ENCODE data around the gene COL8A2.

COL8A2 gene

DNA sequence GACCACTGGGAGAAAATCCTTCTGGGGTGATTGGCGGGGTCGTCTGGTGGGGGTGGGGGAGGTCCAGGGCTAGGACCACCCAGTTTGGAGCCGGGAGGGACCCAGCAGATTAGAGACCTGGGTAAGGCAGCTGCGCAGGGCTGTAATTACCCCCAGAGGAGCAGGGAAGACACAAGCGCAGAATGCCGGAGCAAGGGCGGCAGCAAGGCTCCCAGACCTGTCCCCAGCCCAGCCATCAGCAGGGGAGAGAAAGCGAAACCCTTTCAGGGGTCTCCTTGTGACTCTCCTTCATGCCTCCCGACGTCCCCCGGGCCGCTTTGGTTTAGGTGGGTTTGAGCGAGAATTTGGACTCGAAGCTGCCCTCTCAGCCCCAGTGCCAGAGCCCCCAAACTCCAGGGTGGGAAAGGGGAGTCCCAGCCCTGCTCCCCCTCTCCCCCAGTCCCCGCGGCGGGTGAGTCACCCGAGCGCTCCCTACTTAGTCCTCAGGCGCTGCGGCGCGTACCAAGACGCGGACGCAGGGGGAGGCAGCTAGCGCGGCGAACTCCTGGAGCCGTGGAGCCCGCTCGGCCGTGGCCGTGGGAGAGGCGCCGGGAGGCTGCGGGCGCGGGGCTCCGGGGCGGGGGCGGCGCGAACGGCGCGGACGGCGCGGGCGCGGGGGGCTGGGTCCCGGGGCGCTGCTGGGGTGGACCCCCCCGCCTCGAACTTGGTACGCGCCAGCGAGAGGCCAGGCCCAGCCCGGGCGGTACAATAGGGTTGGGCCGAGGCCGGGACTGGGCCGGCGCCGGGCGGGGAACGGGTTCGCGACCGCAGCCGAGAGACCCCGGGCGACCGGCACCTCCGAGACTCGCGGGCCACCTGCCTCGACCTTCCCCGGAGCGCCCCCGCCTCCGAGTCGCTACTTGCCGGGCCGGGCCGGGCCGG lies 30.6 kb upstream of the COL8A2 start, which contains the start of gene MAP7D1:
TSS of gene MAP7D1 (plus strand) at position 753 of the 921 bp plus-strand sequence. CDS start 258 bp downstream, outside the sequence.
- H3K27me3 ChIP-seq (ENCODE audit: insufficient read depth, low read depth, severe bottlenecking), result no peaks in the 10 kb centered on the region
- peak within 1 kb of the TSS; percentile 88 for H3K4me3 ChIP-seq (ENCODE audit: low read depth, low read length)
- peaks cover 32% of the 10 kb centered on the region for H3K36me3 ChIP-seq
- TF ChIP-seq, protein P1, sequence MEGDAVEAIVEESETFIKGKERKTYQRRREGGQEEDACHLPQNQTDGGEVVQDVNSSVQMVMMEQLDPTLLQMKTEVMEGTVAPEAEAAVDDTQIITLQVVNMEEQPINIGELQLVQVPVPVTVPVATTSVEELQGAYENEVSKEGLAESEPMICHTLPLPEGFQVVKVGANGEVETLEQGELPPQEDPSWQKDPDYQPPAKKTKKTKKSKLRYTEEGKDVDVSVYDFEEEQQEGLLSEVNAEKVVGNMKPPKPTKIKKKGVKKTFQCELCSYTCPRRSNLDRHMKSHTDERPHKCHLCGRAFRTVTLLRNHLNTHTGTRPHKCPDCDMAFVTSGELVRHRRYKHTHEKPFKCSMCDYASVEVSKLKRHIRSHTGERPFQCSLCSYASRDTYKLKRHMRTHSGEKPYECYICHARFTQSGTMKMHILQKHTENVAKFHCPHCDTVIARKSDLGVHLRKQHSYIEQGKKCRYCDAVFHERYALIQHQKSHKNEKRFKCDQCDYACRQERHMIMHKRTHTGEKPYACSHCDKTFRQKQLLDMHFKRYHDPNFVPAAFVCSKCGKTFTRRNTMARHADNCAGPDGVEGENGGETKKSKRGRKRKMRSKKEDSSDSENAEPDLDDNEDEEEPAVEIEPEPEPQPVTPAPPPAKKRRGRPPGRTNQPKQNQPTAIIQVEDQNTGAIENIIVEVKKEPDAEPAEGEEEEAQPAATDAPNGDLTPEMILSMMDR (IDR thresholded peaks at IDR 0.05; ENCODE audit: low read depth, low read length), result no peak
- peak; percentile 76 for DNase-seq
- H3K9me3 ChIP-seq (ENCODE audit: severe bottlenecking), result no peaks in the 10 kb centered on the region
- H3K27ac ChIP-seq, result peak within 1 kb of the TSS; percentile 97

DNA sequence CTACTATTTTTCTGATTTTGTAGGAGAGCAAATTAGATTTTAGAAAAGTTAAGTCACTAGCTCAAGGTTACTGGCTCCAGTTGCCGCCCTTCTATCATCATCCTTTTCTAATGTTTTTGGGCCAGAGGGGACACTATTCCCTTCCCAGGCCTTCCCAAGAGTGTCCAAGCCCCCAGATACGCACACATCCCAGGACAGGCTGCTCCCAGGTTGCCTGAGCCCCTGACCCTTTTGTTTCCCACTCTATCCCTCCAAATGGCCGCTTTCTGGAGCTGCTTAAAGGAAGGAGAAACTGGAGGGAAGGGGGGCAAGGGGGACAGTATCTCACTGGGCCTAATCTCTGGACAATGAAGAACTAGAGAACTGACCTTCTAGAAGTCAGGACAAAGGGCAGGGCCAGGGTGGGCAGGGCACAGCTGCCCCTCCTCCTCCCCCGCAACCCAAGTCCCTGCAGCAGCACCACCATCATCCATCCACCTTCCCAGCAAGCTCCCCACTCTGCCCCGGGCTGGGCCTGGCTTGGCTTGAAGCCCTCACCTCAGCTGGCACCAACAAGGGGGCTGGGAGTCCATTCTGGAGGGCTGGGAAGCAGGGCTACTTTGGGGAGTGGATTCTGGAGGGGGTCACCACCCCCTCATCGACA lies 29.9 kb upstream of the COL8A2 start:
- peak overlapping the region; percentile 62 for H3K4me3 ChIP-seq (ENCODE audit: low read depth, low read length)
- H3K9me3 ChIP-seq (ENCODE audit: severe bottlenecking), result no peaks in the 10 kb centered on the region
- peaks cover 26% of the 10 kb centered on the region for H3K36me3 ChIP-seq
- no peaks in the 10 kb centered on the region for H3K27me3 ChIP-seq (ENCODE audit: insufficient read depth, low read depth, severe bottlenecking)
- TF ChIP-seq, protein P1 (IDR thresholded peaks at IDR 0.05; ENCODE audit: low read depth, low read length), result no peak
- H3K27ac ChIP-seq, result peak overlapping the region; percentile 97
- DNase-seq, result peak; percentile 32

DNA sequence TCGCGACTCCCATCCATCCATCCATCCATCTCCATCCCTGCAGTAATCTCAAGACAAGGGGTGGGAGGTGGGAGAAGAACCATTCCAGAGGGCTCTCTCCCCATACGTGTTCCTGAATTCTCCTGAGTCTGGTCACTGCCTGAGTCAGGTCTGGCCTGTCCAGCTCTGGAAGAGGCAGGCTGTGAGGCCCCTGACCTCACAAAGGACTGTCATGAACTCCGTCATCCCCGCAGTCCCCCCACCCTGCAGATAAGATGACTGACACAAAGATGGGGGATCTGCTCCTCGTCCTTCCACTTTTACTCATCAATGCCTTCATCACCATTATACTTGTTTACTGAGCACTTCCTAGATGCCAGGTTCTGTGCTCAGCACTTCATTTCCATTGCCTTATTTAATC lies 29.3 kb upstream of the COL8A2 start:
- H3K36me3 ChIP-seq, result peaks cover 20% of the 10 kb centered on the region
- no peaks in the 10 kb centered on the region for H3K27me3 ChIP-seq (ENCODE audit: insufficient read depth, low read depth, severe bottlenecking)
- no peaks in the 10 kb centered on the region for H3K9me3 ChIP-seq (ENCODE audit: severe bottlenecking)
- TF ChIP-seq, protein P1 (IDR thresholded peaks at IDR 0.05; ENCODE audit: low read depth, low read length), result no peak
- no peak for DNase-seq
- H3K27ac ChIP-seq, result peak overlapping the region; percentile 97
- H3K4me3 ChIP-seq (ENCODE audit: low read depth, low read length), result no peak overlapping the region

DNA sequence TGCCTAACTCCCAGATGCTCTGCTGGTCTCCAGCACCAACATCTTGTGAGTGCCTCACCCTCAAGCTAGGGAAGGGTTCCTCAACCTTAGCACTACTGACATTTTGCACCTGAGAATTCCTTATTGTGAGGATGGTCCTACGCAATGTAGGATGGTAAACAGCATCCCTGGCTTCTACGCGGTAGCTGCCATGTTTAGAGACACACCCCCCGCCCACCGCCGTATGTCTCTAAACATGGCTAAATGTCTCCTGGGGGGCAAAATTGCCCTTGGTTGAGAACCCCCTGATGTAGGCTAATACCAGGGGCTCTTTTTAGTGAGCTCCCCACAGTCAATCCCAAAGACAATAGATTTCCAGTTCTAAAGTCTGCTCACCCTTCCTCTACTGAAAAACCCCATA lies 28.5 kb upstream of the COL8A2 start:
- DNase-seq, result no peak
- Histone ChIP-seq H3K4me3 (ENCODE audit: low read depth, low read length) (no peak overlapping the region), H3K27ac (no peak overlapping the region), H3K9me3 (ENCODE audit: severe bottlenecking) (no peaks in the 10 kb centered on the region), H3K27me3 (ENCODE audit: insufficient read depth, low read depth, severe bottlenecking) (no peaks in the 10 kb centered on the region), H3K36me3 (peaks cover 14% of the 10 kb centered on the region)
- TF ChIP-seq, protein P1 (IDR thresholded peaks at IDR 0.05; ENCODE audit: low read depth, low read length), result no peak

DNA sequence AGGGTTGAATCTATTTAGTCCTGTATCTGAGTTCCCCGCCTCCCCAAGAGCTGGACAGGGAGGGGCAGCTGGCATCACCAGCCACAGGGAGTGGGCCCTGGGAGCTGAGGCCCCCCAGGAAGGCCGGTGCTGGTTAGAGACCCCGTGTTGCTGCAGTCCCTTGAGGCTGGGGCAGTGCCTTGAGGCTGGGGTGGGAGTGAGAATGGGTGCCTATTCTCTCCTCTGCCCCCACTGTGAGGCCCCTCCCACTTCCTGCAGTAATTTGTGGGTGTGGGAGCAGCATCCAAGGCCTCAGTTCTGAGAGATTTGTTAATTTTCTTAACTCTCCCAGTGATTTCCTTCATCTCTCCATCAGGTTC lies 26.8 kb upstream of the COL8A2 start:
- H3K27me3 ChIP-seq (ENCODE audit: insufficient read depth, low read depth, severe bottlenecking), result no peaks in the 10 kb centered on the region
- H3K9me3 ChIP-seq (ENCODE audit: severe bottlenecking), result no peaks in the 10 kb centered on the region
- H3K27ac ChIP-seq, result peak overlapping the region; percentile 70
- peaks cover 7% of the 10 kb centered on the region for H3K36me3 ChIP-seq
- H3K4me3 ChIP-seq (ENCODE audit: low read depth, low read length), result no peak overlapping the region
- TF ChIP-seq, protein P1 (IDR thresholded peaks at IDR 0.05; ENCODE audit: low read depth, low read length), result no peak
- DNase-seq, result no peak

All from WERI-Rb-1 (cell line).